ENCODE data around the gene GLRX5.
A peak's percentile ranks its signal among the peaks of the same experiment; 100 is the strongest.

GLRX5 gene

GRCh38 chr14:95518045-95518751 lies 16.7 kb upstream of the GLRX5 start:
- DNase-seq, result no peak

- DNase-seq, result peak; percentile 59 to 60
Measured at GRCh38 chr14:95519699-95520098, 15.2 kb upstream of the GLRX5 start.

DNA sequence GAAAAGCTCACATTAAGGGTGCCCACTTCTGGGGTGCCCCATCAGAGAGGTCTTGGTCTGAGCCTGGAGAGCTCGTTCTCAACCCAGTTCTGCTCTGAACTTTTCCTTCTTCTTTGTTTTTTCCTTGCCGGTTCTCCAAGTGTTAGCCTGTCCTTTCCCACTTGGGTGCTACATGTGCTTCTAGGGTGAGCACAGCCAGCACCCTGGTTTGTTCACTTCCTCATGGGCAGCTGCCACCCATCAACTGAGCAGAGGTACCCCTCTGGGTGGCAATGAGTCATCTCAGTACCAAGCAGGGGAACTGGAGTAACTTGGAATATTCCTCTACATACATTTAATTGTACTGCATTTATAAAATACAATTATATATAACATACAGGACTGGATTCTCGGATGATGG lies 14.5 kb upstream of the GLRX5 start:
- DNase-seq, result no peak

DNA sequence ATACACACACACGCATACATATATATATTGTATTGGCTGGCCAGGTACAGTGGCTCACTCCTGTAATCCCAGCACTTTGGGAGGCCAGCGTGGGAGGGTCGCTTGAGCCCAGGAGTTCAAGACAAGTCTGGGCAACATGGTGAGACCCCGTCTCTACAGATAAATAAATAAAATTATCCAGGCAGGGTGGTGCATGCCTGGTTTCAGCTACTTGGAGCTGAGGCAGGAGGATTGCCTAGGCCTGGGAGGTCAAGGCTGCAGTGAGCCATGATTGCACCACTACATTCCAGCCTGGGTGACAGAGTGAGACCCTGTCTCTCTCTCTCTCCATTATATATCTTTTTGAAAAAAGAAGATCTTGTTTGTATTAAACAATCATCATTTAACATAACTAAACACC lies 13.8 kb upstream of the GLRX5 start:
- no peak for DNase-seq

- DNase-seq, result no peak
Measured at GRCh38 chr14:95522116-95522515, 12.7 kb upstream of the GLRX5 start.

GRCh38 chr14:95522556-95522955 lies 12.3 kb upstream of the GLRX5 start:
- DNase-seq, result no peak

- peak; percentile 29 to 37 for DNase-seq
Measured at GRCh38 chr14:95523051-95523814, 11.6 kb upstream of the GLRX5 start.

DNA sequence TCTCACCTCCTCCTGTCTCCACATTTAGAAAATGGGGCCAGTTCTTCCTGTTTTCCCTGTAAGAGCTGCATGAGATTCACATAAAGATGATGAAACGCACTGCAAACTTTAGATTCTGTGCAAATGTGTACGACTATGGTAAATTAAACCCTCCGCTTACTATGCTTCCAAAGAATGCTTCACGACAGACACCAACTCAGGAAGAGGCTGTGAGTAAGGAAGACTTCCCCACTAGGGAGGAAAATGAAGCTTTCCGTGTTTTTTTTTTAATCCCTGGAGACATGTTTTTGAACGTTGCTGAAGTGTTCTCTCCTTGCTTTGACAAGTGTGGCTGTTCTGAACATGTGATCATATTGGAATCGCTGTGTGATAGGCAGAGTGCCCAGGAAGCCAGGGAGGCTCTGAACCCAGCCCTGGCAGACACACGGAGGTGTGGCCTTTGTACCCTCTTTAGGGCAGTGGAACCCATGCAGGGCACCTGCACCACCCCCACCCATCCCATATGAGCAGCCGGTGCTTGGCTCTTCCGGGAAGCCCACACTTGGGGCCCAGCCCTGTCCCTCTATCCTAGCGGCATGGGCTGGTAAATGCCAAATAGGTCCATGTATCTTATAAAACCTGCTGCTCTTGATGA lies 10.9 kb upstream of the GLRX5 start:
- DNase-seq, result no peak

- DNase-seq, result no peak
Measured at GRCh38 chr14:95524706-95525512, 9.9 kb upstream of the GLRX5 start.

GRCh38 chr14:95525999-95526398 lies 8.9 kb upstream of the GLRX5 start:
- no peak for DNase-seq

DNA sequence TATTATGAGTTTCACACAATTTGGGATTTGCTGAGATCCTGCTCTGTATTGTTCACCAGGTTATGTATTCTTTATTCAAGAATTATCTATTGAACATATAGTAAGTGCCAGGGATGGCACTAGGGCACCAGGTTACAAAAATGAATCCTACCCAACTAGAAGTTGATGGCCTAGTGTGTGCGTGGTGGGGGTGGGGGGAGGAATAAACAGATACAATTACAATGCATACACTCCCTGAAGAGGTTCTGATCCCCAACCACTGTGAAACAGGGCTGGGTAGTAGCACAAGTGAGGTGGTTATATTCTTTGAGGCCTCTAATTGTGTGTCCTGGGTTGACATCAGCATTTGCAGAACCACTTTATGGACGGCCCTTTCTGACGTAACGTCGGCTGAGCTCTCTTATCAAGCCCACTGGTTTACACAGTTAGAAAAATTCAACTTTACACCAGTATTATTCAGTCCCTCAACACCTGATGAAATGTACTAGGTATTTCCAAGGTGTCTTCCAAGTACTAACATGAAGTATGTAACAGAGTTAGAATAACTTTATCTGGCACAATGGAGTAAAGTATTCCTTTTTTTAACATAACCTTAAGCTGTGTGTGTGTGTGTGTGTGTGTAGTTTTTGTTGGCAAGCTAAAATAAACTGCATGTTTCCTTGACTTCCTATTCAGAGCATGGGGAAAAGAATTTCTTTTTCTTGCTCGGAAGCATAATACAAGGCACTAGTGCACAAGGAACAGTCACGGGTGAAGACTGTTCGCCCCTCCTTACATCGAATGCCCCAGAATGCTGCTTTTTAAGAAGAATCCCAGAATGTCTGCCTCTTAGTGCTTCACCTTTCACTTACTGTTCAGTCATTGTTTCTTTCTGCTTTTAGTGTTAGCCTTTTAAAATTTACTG lies 8.1 kb upstream of the GLRX5 start:
- DNase-seq, result no peak

DNA sequence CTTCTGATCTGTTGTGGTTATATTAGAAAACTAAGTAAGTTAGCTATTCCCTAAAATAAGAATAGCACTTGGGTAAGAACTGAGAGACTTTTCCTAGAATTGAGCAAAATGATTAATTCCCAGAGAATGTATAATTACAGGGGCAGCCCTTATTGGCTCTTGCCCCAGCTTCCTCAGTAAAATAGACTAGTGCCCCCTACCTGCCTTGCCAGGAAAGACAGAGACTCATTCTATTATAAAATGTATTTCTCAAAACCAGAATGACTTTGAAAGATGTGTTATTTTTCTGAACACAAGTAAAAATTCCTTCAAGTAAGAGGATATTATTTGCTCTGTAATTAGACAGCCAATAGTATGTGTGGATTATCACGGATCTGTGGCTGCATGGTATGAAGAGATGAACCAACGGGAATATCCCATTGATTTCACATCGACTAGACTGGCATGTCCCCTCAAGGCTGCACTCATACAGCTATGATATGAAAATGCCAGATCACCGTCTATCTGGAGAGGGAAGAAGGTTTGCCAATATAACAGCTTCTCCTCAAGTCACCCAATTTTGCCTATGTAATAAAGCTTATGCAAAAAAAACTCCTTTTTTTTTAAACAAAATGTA lies 7.4 kb upstream of the GLRX5 start:
- DNase-seq, result peak; percentile 41 to 55

- DNase-seq, result no peak
Measured at GRCh38 chr14:95529216-95529615, 5.6 kb upstream of the GLRX5 start.

- no peak for DNase-seq
Measured at GRCh38 chr14:95530473-95531276, 4.2 kb upstream of the GLRX5 start.

GRCh38 chr14:95531473-95531872 lies 3.4 kb upstream of the GLRX5 start:
- DNase-seq, result no peak

DNA sequence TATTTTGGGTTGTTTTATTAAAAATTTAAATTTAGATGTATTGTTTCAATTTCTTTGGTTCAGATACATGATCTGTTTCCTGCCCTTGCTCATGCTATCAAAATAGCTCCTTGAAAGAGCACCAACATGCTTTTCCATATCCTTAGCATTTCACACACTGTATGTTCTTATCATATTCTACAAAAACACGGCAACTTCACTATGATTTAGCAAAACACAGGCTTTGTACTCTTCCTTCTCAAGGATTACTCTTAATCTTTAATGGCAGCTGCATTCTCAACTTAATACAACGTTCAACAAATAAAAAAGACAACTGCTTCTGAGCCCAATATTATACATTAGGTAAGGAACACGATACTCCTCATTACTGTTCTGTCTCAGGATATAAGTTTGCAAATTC lies 2.9 kb upstream of the GLRX5 start:
- no peak for DNase-seq

- no peak for DNase-seq
Measured at GRCh38 chr14:95533391-95533821, 1.4 kb upstream of the GLRX5 start.

DNA sequence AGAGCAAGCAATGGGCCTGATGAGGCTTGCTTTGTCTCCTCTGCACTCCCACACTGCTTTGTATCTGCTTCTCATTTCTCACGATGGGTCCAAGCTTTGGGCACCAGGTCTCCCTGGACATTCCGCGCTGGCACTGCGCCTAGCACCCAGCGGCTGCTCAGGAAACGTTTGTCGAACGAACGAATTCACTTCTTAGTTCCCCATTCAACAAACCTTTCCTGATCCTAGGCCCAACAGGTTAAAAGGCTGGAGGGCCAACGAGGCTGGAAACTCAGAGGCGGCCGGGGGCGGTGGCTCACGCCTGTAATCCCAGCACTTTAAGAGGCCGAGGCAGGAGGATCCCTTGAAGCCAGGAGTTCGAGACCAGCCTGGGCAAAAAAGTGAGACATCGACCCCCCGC lies 1.0 kb upstream of the GLRX5 start:
- DNase-seq, result no peak

DNA sequence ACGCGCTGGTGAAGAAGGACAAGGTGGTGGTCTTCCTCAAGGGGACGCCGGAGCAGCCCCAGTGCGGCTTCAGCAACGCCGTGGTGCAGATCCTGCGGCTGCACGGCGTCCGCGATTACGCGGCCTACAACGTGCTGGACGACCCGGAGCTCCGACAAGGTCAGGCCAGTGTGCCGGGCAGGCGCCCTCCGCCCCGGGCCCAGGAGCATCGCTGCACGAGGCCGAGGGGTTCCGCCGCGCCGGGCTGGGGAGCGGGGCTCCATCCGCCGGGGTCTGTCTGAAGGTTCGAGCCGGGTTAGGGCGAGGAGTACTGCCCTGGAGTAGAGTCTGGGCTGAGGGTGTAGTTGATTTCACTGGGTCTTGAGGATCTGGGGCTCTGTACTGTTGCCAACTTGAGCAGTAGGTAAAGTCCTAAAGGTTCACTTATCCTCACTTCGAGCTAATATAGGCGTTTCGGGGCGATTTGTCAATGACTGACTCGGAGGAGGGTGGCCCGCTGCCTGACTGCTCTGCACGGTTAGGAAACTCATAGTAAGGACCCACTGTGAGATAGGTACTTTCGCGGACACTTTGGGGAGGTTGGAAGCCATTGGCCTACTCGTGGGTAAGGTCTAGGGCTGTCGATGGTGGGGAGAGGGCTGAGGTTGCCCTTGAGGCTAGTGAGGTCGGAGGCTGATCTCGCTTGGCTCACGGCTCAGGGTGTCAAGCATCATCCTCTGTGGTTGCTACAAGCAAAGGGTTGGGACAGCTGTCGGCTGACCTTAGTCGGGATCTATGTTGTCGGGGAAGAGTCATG lies 574 bp downstream of the GLRX5 start:
- no peak for DNase-seq

Data from activated CD4-positive, alpha-beta T cell treated with anti-CD3 and anti-CD28 coated beads, Interleukin-2, amount 50 U/mL, for 4 hours (primary cell).